Femur (tissue), 1 donor: Measurements from ENCODE around the gene STK10.
A peak's percentile ranks its signal among the peaks of the same experiment; 100 is the strongest.
"Not testable (repeated sequence)": the region's sequence is repeated elsewhere in the genome, so short reads cannot be mapped to it uniquely, and the experiment has no call there.

Experiments used
- DNase-seq: peaks from one replicate; pipeline ENCODE4 v3.0.0-alpha.2; 2017

Gene STK10

GRCh38 chr5:172188033-172188892 lies at the start of gene STK10:
Gene STK10 (minus strand): TSS chr5:172188224. CDS start chr5:172188042, 182 bp downstream.
- DNase-seq = peak; percentile 96

- DNase-seq = no peak
Observed at GRCh38 chr5:172235827-172236736, 48.1 kb upstream of the STK10 start.

- DNase-seq = no peak
Observed at GRCh38 chr5:172235132-172235780, 47.2 kb upstream of the STK10 start.

GRCh38 chr5:172234031-172234430 lies 46.0 kb upstream of the STK10 start:
- no peak for DNase-seq

- no peak for DNase-seq
Observed at GRCh38 chr5:172229904-172230303, 41.9 kb upstream of the STK10 start.

GRCh38 chr5:172224996-172225395 lies 37.0 kb upstream of the STK10 start:
- DNase-seq = no peak

GRCh38 chr5:172223901-172224873 lies 36.2 kb upstream of the STK10 start:
- DNase-seq = no peak

- DNase-seq = no peak
Observed at GRCh38 chr5:172219296-172219695, 31.3 kb upstream of the STK10 start.

- DNase-seq = no peak
Observed at GRCh38 chr5:172216345-172216744, 28.3 kb upstream of the STK10 start.

- DNase-seq = no peak
Observed at GRCh38 chr5:172213126-172213525, 25.1 kb upstream of the STK10 start.

GRCh38 chr5:172211676-172212075 lies 23.7 kb upstream of the STK10 start:
- DNase-seq = no peak

GRCh38 chr5:172209714-172210113 lies 21.7 kb upstream of the STK10 start:
- no peak for DNase-seq

- no peak for DNase-seq
Observed at GRCh38 chr5:172207511-172207910, 19.5 kb upstream of the STK10 start.

GRCh38 chr5:172205984-172206383 lies 18.0 kb upstream of the STK10 start:
- not testable (repeated sequence) for DNase-seq

- no peak for DNase-seq
Observed at GRCh38 chr5:172200476-172200875, 12.5 kb upstream of the STK10 start.

GRCh38 chr5:172199446-172199845 lies 11.4 kb upstream of the STK10 start:
- DNase-seq = no peak

GRCh38 chr5:172197775-172198174 lies 9.8 kb upstream of the STK10 start:
- not testable (repeated sequence) for DNase-seq

- no peak for DNase-seq
Observed at GRCh38 chr5:172194985-172195774, 7.2 kb upstream of the STK10 start.

- no peak for DNase-seq
Observed at GRCh38 chr5:172193872-172194271, 5.8 kb upstream of the STK10 start, which contains the start of gene EFCAB9. Gene EFCAB9 (plus strand): TSS chr5:172194172. CDS start chr5:172194173, 1 bp downstream.

GRCh38 chr5:172189693-172190296 lies 1.8 kb upstream of the STK10 start:
- no peak for DNase-seq
